ENCODE measurements around the gene LARGE2. TPM values are rescaled to one million over a fixed set of nuclear protein-coding genes. Genes with fewer than 3 reads are reported as not detected.

The LARGE2 gene
- total RNA-seq, 1 donor from 2014 or later: 0.36 TPM

DNA sequence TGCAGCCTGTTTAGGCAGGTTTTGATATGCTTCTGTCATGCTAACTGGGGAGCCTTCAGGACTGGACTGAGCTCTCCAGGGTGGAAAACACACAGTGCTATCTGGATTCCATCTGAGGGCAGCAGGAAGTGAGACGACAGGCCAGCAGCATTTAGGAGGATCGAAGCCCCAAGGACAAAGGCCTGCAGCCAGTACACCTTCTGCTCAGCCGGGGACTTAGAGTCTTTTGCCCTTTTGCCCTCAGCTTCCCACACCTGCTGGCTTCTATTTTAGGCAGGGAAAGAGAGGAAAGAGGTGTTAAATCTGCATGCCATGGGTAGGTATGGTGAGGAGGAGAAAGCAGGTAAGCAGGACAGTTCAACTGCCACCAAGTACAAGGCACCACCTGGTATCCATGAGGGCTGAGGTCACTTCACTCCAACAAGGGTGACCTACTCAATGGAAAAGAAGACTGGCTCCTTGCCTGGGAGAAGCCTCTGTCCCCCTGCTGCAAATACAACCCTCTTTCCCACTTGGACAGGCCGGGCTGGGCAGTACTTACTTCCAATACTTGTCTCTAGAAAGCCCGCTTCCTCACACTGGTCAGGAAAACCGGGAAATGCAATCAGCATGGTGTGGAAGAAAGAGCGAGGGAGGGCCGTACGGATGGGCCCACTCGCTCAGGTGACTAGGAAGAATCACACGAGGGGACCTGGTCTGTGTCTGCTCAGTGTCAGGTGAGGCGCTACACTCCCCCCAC lies 12.3 kb downstream of the LARGE2 start:
- Histone ChIP-seq H3K79me2 (ENCODE audit: insufficient read depth, low read length) (no peaks in the 10 kb centered on the region), H3K27ac (ENCODE audit: low read depth, low read length) (no peak overlapping the region), H3K4me3 (ENCODE audit: insufficient read depth, low read depth, low read length) (no peak overlapping the region), H3K4me1 (ENCODE audit: insufficient read depth, low read length) (no peaks in the 10 kb centered on the region), H3K36me3 (ENCODE audit: insufficient read depth, low read length) (peaks cover 14% of the 10 kb centered on the region), H3K27me3 (ENCODE audit: insufficient read depth, low read length) (no peaks in the 10 kb centered on the region), H2AFZ (ENCODE audit: low read depth, low read length) (no peak overlapping the region), H3K4me2 (ENCODE audit: low read length) (no peak overlapping the region), H4K20me1 (ENCODE audit: insufficient read depth, low read length) (peaks cover 4% of the 10 kb centered on the region), H3K9me3 (ENCODE audit: insufficient read depth, low read depth, low read length) (no peaks in the 10 kb centered on the region), H3K9ac (ENCODE audit: low read length) (no peak overlapping the region)
- Mint-ChIP-seq H3K27me3 (ENCODE audit: low read depth, unreplicated experiment) (no peaks in the 10 kb centered on the region), H3K4me1 (ENCODE audit: low read depth, unreplicated experiment) (peaks cover 19% of the 10 kb centered on the region), H3K4me3 (ENCODE audit: unreplicated experiment) (no peak overlapping the region), H3K27ac (ENCODE audit: unreplicated experiment) (no peak overlapping the region), H3K36me3 (ENCODE audit: low read depth, unreplicated experiment) (peaks cover 20% of the 10 kb centered on the region), H3K9me3 (ENCODE audit: unreplicated experiment) (no peaks in the 10 kb centered on the region)
- DNase-seq (ENCODE audit: low read depth): no peak
- no peak for FAIRE-seq
- no peak for TF ChIP-seq EZH2 (IDR thresholded peaks at IDR 0.05; ENCODE audit: insufficient read depth, low read length)
- TF ChIP-seq, protein P1, sequence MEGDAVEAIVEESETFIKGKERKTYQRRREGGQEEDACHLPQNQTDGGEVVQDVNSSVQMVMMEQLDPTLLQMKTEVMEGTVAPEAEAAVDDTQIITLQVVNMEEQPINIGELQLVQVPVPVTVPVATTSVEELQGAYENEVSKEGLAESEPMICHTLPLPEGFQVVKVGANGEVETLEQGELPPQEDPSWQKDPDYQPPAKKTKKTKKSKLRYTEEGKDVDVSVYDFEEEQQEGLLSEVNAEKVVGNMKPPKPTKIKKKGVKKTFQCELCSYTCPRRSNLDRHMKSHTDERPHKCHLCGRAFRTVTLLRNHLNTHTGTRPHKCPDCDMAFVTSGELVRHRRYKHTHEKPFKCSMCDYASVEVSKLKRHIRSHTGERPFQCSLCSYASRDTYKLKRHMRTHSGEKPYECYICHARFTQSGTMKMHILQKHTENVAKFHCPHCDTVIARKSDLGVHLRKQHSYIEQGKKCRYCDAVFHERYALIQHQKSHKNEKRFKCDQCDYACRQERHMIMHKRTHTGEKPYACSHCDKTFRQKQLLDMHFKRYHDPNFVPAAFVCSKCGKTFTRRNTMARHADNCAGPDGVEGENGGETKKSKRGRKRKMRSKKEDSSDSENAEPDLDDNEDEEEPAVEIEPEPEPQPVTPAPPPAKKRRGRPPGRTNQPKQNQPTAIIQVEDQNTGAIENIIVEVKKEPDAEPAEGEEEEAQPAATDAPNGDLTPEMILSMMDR (IDR thresholded peaks at IDR 0.05; ENCODE audit: insufficient read depth, low read depth, low read length): no peak

DNA sequence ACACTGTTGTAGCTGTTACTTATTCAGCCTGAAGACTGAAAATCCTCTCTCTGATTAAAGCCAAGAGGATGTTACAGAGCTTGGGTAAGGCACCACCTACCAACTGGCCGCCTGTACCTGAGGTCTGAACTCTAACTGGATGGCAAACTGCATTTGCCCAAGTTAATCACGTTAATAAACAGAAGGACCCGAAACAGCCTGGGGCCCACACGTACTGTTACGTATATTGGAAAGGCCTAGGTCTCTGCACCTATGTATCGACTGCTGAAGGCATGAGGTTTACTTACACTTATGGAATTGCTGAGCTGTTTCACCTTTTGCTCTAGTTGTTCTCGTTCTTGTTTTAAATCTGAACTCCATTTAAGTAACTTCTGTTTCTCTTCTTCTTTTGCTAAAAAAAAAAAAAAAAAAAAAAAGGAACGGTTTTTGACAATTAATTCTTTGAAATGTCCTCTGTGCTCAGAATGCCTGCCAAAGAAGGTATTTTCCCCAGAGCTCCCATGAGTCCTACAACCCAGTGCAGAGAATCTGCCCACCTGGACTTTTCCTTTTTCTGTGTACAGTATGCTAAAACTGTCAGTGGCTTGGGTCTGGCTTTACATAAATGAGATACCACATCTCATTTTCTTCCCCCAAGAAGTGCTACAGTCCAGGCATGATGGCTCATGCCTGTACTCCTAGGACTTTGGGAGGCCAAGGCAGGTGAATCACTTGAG lies 13.1 kb downstream of the LARGE2 start:
- Mint-ChIP-seq H3K27me3 (ENCODE audit: low read depth, unreplicated experiment) (no peaks in the 10 kb centered on the region), H3K36me3 (ENCODE audit: low read depth, unreplicated experiment) (peaks cover 20% of the 10 kb centered on the region), H3K4me1 (ENCODE audit: low read depth, unreplicated experiment) (peaks cover 15% of the 10 kb centered on the region), H3K4me3 (ENCODE audit: unreplicated experiment) (no peak overlapping the region), H3K9me3 (ENCODE audit: unreplicated experiment) (no peaks in the 10 kb centered on the region), H3K27ac (ENCODE audit: unreplicated experiment) (no peak overlapping the region)
- FAIRE-seq (no peak), DNase-seq (ENCODE audit: low read depth) (no peak)
- no peak overlapping the region for H2AFZ ChIP-seq (ENCODE audit: low read depth, low read length)
- peaks cover 14% of the 10 kb centered on the region for H3K36me3 ChIP-seq (ENCODE audit: insufficient read depth, low read length)
- peaks cover 4% of the 10 kb centered on the region for H4K20me1 ChIP-seq (ENCODE audit: insufficient read depth, low read length)
- no peaks in the 10 kb centered on the region for H3K9me3 ChIP-seq (ENCODE audit: insufficient read depth, low read depth, low read length)
- H3K27ac ChIP-seq (ENCODE audit: low read depth, low read length): no peak overlapping the region
- no peaks in the 10 kb centered on the region for H3K4me1 ChIP-seq (ENCODE audit: insufficient read depth, low read length)
- no peaks in the 10 kb centered on the region for H3K79me2 ChIP-seq (ENCODE audit: insufficient read depth, low read length)
- H3K9ac ChIP-seq (ENCODE audit: low read length): no peak overlapping the region
- TF ChIP-seq, protein P1 (IDR thresholded peaks at IDR 0.05; ENCODE audit: insufficient read depth, low read depth, low read length): no peak
- TF ChIP-seq EZH2 (IDR thresholded peaks at IDR 0.05; ENCODE audit: insufficient read depth, low read length): no peak
- no peaks in the 10 kb centered on the region for H3K27me3 ChIP-seq (ENCODE audit: insufficient read depth, low read length)
- no peak overlapping the region for H3K4me2 ChIP-seq (ENCODE audit: low read length)
- no peak overlapping the region for H3K4me3 ChIP-seq (ENCODE audit: insufficient read depth, low read depth, low read length)

Measured in astrocyte (in vitro differentiated cells and primary cell).